Ishikawa (cell line): Measurements from ENCODE around the gene DUSP22.

Experiments used
- CEBPB ChIP-seq: IDR thresholded peaks from 2 replicates; pipeline ENCODE4 v1.6.1; 2012
- CREB1 ChIP-seq: IDR thresholded peaks from 2 replicates; pipeline ENCODE4 v1.6.1; 2012; ENCODE audit warnings: low read depth
- EGR1 ChIP-seq: IDR thresholded peaks from 2 replicates; pipeline ENCODE4 v1.6.1; 2012
- EP300 ChIP-seq: IDR thresholded peaks from 2 replicates; pipeline ENCODE4 v1.6.1; 2012; ENCODE audit warnings: borderline replicate concordance
- FOXM1 ChIP-seq: IDR thresholded peaks from 2 replicates; pipeline ENCODE4 v1.6.1; 2012; ENCODE audit warnings: low read depth, borderline replicate concordance
- NFIC ChIP-seq: IDR thresholded peaks from 2 replicates; pipeline ENCODE4 v1.6.1; 2012
- RAD21 ChIP-seq: IDR thresholded peaks from 2 replicates; pipeline ENCODE4 v1.6.1; 2012; ENCODE audit warnings: low read depth
- TAF1 ChIP-seq: IDR thresholded peaks from 2 replicates; pipeline ENCODE4 v1.6.1; 2012; ENCODE audit warnings: low read depth, mild to moderate bottlenecking
- TCF12 ChIP-seq: IDR thresholded peaks from 2 replicates; pipeline ENCODE4 v1.6.1; 2012; ENCODE audit warnings: low read depth
- TEAD4 ChIP-seq: IDR thresholded peaks from 2 replicates; pipeline ENCODE4 v1.6.1; 2012
- YY1 ChIP-seq: IDR thresholded peaks from 2 replicates; pipeline ENCODE4 v1.6.1; 2012; ENCODE audit warnings: low read depth
- ZBTB7A ChIP-seq: IDR thresholded peaks from 2 replicates; pipeline ENCODE4 v1.6.1; 2012; ENCODE audit warnings: low read depth
- TF ChIP-seq, protein P1 (sequence below): IDR thresholded peaks from 2 replicates; pipeline ENCODE4 v1.6.1; 2012
- TF ChIP-seq, protein P2 (sequence below): IDR thresholded peaks from 2 replicates; pipeline ENCODE4 v1.6.1; 2012
- TF ChIP-seq, protein P3 (sequence below): IDR thresholded peaks from 2 replicates; pipeline ENCODE4 v1.6.1; 2012; ENCODE audit warnings: low read depth, mild to moderate bottlenecking

Gene DUSP22

DNA sequence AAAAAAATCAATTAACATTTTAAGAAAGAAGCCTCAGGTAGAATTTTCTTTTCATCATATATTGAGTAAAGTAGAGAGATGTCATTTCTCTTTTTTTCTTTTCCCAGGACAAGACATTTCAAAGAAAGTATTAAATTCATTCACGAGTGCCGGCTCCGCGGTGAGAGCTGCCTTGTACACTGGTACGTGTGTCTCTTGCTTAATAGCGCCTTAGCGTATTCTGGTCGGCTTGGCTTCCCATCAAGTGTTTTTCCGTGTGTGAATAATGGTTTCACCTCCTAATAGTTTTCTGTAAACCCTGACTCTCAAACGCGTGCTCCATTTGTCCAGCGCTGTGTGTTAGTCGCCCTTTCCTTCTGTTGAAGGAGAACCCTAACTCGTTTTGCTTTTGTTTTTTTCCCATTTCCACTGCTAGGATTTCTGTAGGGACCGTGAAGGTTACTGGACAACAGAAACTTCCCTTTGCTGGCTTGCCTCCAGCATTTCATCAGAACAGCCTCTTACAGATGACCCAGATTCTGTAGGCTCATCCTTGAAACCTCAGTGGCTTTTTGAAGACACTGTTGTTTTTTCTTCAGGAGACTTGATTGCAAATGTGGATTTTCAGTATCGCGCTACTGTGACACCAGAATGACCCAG, 53.6 kb downstream of the DUSP22 start:
- TF ChIP-seq TAF1, result no peak
- no peak for TF ChIP-seq EP300
- TF ChIP-seq ZBTB7A, result no peak
- TF ChIP-seq TEAD4, result no peak
- no peak for TF ChIP-seq RAD21
- TF ChIP-seq CEBPB, result no peak
- TF ChIP-seq, protein P1, sequence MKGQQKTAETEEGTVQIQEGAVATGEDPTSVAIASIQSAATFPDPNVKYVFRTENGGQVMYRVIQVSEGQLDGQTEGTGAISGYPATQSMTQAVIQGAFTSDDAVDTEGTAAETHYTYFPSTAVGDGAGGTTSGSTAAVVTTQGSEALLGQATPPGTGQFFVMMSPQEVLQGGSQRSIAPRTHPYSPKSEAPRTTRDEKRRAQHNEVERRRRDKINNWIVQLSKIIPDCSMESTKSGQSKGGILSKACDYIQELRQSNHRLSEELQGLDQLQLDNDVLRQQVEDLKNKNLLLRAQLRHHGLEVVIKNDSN, result no peak
- no peak for TF ChIP-seq EGR1
- no peak for TF ChIP-seq CREB1
- no peak for TF ChIP-seq TCF12
- TF ChIP-seq YY1, result no peak
- TF ChIP-seq NFIC, result no peak
- TF ChIP-seq, protein P2, sequence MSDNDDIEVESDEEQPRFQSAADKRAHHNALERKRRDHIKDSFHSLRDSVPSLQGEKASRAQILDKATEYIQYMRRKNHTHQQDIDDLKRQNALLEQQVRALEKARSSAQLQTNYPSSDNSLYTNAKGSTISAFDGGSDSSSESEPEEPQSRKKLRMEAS, result no peak
- TF ChIP-seq, protein P3, sequence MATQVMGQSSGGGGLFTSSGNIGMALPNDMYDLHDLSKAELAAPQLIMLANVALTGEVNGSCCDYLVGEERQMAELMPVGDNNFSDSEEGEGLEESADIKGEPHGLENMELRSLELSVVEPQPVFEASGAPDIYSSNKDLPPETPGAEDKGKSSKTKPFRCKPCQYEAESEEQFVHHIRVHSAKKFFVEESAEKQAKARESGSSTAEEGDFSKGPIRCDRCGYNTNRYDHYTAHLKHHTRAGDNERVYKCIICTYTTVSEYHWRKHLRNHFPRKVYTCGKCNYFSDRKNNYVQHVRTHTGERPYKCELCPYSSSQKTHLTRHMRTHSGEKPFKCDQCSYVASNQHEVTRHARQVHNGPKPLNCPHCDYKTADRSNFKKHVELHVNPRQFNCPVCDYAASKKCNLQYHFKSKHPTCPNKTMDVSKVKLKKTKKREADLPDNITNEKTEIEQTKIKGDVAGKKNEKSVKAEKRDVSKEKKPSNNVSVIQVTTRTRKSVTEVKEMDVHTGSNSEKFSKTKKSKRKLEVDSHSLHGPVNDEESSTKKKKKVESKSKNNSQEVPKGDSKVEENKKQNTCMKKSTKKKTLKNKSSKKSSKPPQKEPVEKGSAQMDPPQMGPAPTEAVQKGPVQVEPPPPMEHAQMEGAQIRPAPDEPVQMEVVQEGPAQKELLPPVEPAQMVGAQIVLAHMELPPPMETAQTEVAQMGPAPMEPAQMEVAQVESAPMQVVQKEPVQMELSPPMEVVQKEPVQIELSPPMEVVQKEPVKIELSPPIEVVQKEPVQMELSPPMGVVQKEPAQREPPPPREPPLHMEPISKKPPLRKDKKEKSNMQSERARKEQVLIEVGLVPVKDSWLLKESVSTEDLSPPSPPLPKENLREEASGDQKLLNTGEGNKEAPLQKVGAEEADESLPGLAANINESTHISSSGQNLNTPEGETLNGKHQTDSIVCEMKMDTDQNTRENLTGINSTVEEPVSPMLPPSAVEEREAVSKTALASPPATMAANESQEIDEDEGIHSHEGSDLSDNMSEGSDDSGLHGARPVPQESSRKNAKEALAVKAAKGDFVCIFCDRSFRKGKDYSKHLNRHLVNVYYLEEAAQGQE, result no peak
- no peak for TF ChIP-seq FOXM1

DNA sequence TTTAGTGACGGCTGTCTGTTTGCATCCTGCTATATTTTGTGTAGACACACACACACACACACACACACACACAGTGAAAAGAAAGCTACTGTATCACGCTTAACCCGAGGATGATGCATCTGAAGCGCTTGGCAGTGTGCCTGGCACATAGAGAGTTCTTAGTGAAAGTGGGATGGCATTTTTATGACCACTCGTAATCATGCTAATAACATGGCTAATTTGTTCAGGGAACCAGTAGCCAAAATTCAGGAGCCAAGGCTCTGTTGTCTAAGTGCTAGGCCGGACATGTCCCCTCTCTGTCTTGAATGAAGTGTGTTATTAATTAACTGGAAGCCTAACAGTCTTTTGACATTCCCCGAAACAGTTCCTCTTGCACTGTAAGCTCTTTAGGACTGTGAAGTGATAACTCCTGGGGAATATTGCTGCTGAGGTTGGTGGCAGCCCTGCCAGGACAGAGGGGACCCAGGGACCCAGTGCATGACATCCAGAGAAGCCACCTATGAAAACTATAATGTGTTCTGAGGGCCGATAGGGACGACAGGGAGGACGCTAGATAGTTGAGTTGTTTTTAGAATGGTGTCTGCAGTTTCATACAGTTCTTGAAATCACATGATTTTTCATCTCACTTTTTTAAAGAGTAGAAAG, 54.2 kb downstream of the DUSP22 start:
- TF ChIP-seq YY1 (no peak), ZBTB7A (no peak), EP300 (no peak), RAD21 (no peak), TAF1 (no peak), FOXM1 (no peak), TEAD4 (no peak)
- TF ChIP-seq, protein P3, result no peak
- TF ChIP-seq, protein P1, result no peak
- TF ChIP-seq, protein P2, result no peak

DNA sequence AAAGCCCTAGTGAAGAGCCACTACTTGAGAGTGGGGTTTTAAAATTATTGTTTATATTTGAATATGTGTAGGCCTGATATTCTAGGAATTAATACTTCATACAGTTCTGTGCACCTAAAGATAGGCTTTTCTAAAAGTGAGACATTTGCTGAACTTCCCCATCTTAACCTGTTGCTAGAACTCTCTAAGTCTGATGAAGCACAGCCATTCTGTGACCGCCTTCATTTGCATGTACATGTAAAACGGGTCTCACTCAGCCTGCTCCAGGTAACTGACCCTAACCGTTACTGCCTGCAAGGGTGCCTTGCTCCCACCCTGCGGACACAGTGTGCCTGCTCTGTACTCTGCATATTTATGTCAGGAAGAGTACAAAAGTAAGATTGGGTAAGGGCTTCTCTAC, 54.9 kb downstream of the DUSP22 start:
- no peak for TF ChIP-seq RAD21
- TF ChIP-seq, protein P2, result no peak
- TF ChIP-seq TCF12, result no peak
- no peak for TF ChIP-seq EP300

DNA sequence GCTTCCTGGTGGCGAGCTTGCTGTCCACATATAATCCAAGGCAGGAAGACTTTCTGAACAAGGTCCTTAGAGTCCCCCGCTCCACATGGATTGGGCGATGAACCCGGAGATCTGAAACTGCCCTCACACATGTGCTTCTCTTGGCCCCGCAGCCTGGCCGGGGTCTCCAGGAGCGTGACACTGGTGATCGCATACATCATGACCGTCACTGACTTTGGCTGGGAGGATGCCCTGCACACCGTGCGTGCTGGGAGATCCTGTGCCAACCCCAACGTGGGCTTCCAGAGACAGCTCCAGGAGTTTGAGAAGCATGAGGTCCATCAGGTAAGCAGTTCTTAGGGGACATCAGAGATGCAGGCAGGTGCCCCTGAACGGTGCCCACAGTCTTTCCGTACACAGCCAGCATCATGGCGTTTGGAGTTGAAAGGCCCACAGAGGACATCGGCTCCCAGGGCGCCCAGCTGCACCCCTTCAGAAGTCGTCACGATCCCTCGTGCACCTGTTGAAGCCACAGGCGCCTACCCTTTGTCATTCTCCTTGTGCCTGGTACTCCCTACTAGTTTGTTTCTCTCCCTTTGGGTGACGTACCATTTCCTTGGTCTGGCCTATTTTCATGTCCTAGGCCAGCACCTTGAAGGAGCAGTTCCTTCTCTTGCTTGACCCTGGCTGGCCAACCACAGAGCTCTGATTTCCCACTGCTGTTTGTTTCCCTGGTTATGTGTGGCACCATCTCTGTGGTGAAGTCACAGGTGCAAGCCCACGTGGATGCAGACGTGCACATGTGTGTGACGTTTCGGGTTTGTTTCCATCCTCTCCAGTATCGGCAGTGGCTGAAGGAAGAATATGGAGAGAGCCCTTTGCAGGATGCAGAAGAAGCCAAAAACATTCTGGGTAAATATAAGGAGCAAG, 55.9 kb downstream of the DUSP22 start:
- no peak for TF ChIP-seq TEAD4
- TF ChIP-seq, protein P1, result no peak
- no peak for TF ChIP-seq RAD21
- TF ChIP-seq NFIC, result no peak
- no peak for TF ChIP-seq CREB1
- TF ChIP-seq YY1, result no peak
- no peak for TF ChIP-seq ZBTB7A
- no peak for TF ChIP-seq TCF12
- TF ChIP-seq TAF1, result no peak
- TF ChIP-seq, protein P3, result no peak
- TF ChIP-seq, protein P2, result no peak
- no peak for TF ChIP-seq EGR1
- TF ChIP-seq CEBPB, result no peak
- no peak for TF ChIP-seq FOXM1
- TF ChIP-seq EP300, result no peak
